Endothelial cell of coronary artery (primary cell): ENCODE measurements around the gene NUDT15. TPM values are rescaled to one million over a fixed set of nuclear protein-coding genes. Genes with fewer than 3 reads are reported as not detected.

Experiments
- total RNA-seq: library from RNA; depleted of rRNA; stranded (reverse); fragments of >200 nt; gene quantifications from 2 replicates; pipeline ENCODE4 v1.2.3, GENCODE V29; 2014

Gene NUDT15
- total RNA-seq: 11.1 and 19.6 TPM in 2 replicates

DNA sequence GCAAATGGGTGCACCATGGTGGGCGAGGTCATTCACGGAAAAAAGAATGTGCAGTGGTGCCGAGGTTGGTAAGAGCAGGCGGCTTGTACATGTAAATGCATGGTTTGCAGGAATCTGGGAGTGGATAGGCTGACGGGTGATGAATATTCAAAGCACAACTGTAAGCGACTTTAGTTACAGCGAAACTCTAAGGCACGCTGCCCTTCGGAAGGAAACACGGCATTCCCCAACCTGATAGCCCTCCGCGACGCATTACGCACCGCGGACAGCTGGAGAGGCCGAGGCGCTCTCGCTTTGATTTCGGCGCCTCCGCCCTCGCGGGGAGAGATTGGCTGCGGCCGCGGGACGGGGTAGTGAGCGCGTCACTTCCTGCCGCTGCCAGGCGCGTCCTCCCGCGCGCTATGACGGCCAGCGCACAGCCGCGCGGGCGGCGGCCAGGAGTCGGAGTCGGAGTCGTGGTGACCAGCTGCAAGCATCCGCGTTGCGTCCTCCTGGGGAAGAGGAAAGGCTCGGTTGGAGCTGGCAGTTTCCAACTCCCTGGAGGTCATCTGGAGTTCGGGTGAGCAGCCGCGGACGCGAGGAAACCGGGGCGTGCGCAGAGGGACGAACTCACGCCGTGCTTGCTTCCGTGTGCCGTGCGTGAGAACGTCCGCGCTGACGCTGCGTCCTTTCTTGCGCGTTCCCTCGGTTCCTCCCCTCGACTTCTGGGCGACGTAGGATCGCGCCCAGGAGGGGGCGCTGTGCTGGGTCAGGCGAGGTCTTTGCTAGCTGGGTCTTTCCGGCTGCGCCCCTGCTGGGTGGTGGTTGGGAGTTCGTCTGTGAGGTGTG is at the start of gene NUDT15:
Gene NUDT15, plus strand, starts transcription at position 381 of the 828 bp plus-strand sequence. Its CDS starts 21 bp downstream, at position 402.

DNA sequence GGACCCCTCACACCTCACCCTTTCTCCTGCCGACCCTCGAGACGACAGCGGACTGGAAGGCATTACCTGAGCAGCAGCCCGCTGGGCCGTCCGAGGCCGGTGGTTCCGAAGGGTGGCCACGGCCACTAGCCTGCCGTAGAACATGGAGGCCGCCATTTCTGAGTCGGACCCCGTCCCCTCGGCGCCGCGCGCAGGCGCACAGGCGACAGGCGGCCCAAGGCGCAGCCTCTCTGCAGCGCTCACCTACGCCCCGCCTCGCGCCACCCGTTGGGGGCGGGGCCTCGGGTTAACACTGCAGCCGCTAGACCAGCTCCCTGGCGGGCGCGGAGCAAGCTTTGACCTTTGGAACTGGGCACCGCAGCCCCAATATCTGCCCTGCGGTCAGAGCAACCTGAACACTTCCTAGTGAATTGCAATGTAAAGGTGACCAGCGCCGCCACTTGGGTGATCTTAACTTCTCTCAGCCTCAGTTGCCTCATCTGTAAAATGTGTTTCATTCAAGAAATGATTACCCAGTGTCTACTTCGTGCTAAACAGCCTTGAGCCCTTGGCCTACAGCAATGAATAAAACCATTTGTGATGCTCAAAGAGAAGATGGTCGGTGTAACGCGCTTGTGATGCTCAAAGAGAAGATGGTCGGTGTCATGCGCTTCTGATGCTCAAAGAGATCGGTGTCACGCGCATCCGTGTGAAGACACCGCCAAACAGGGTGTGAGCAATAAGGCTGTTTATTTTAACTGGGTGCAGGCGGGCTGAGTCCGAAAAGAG is 36.2 kb upstream of the NUDT15 start, which contains the start of gene SUCLA2:
Gene SUCLA2, minus strand, starts transcription at position 160 of the 768 bp plus-strand sequence. Its CDS starts 4 bp downstream, at position 156.

DNA sequence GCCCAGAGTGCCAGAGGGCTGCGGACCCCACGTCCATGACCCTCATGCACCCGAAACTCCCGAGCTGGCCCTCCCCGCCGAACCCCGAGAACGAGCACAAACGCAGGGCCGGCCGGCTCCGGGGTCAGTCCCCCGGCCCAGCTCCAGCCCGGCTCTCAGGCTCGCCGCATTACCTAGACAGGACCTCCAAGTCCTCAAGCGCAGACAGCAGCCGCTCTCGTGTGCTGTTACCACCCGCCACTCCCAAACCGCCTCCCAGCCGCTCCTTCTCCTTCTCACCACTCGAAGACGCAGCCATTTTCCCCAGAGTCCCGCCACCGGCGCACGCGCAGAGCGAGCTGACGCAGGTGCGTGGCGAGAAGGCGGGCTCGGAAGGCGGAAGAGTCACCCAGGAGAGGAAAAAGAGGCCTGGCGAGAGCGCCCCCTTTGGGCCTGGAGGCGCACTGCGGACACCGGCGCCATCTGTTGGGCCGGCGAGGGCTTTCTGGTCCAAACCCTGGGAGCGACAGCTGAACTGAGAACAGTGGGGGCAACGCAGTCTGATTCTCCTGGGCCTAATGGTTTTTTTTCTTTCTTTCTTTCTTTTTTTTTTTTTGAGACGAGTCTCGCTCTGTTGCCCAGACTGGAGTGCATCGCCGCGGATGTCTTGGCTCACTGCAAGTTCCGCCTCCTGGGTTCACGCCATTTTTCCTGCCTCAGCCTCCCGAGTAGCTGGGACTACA is 57.4 kb downstream of the NUDT15 start, which contains the start of gene MED4:
Gene MED4, minus strand, starts transcription at position 324 of the 722 bp plus-strand sequence. Its CDS starts 26 bp downstream, at position 298.

Other genes with a start within 250 kb of the NUDT15 start
- 35.4 and 39.3 TPM in 2 replicates for gene SUCLA2, start 36.5 kb upstream of the NUDT15 start, total RNA-seq
- gene MED4, start 57.4 kb downstream of the NUDT15 start, total RNA-seq: 24.4 and 27.2 TPM in 2 replicates
- gene ITM2B, start 195.5 kb downstream of the NUDT15 start, total RNA-seq: 68.6 and 118 TPM in 2 replicates